ENCODE measurements around the gene DCANP1.

- TF ChIP-seq, protein P1, sequence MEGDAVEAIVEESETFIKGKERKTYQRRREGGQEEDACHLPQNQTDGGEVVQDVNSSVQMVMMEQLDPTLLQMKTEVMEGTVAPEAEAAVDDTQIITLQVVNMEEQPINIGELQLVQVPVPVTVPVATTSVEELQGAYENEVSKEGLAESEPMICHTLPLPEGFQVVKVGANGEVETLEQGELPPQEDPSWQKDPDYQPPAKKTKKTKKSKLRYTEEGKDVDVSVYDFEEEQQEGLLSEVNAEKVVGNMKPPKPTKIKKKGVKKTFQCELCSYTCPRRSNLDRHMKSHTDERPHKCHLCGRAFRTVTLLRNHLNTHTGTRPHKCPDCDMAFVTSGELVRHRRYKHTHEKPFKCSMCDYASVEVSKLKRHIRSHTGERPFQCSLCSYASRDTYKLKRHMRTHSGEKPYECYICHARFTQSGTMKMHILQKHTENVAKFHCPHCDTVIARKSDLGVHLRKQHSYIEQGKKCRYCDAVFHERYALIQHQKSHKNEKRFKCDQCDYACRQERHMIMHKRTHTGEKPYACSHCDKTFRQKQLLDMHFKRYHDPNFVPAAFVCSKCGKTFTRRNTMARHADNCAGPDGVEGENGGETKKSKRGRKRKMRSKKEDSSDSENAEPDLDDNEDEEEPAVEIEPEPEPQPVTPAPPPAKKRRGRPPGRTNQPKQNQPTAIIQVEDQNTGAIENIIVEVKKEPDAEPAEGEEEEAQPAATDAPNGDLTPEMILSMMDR (conservative IDR thresholded peaks at IDR 0.05; ENCODE audit: low read length): no peak
- TF ChIP-seq EZH2phosphoT487 (IDR thresholded peaks at IDR 0.05; ENCODE audit: borderline replicate concordance, low read depth, low read length): no peak
These were observed 10.2 kb downstream of the DCANP1 start for GRCh38 chr5:135436951-135437418.
